ENCODE data around the gene PIEZO2.
"Not testable (repeated sequence)": the region's sequence is repeated elsewhere in the genome, so short reads cannot be mapped to it uniquely, and the experiment has no call there.

- not testable (repeated sequence) for TF ChIP-seq CTCF, POLR2A (IDR thresholded peaks at IDR 0.05)
These were observed 525.8 kb downstream of the PIEZO2 start for GRCh38 chr18:10623606-10624005.

All from heart left ventricle (tissue), 13 donors.